Natural killer cell (primary cell): ENCODE measurements around the gene ZNF408. TPM values are rescaled to one million over a fixed set of nuclear protein-coding genes. Genes with fewer than 3 reads are reported as not detected.

Source experiments
- ATAC-seq, 3 donors: fragments of 150-1000 bp in 2 of 3; fragments of 200-7000 bp in 1 of 3; cut with Tn5 transposase; 1 replicate in 1 of 3; 2 replicates in 2 of 3; pipeline ENCODE4 v1.10.0; 2021; ENCODE audit warnings: mild to moderate bottlenecking in 2 of 3, moderate library complexity in 2 of 3
- DNase-seq, 2 donors: peaks; one replicate each; pipeline versions ENCODE4 v3.0.0 to v3.0.0-alpha.2; 2013 to 2021; ENCODE audit warnings: mixed read lengths in 1 of 2
- H3K27ac ChIP-seq: one replicate; pipeline ENCODE4 v1.5.1; 2013; ENCODE audit warnings: mild to moderate bottlenecking, low read length
- H3K27me3 ChIP-seq: one replicate; pipeline ENCODE4 v1.6.1; 2013; ENCODE audit warnings: low read length; ENCODE audit not compliant: control insufficient read depth, insufficient read depth
- H3K36me3 ChIP-seq: one replicate; pipeline ENCODE4 v1.6.1; 2013; ENCODE audit warnings: low read length; ENCODE audit not compliant: control insufficient read depth, insufficient read depth
- H3K4me1 ChIP-seq: one replicate; pipeline ENCODE4 v1.6.1; 2013; ENCODE audit warnings: low read length; ENCODE audit not compliant: control insufficient read depth, insufficient read depth
- H3K4me3 ChIP-seq: one replicate; pipeline ENCODE4 v1.5.1; 2013; ENCODE audit warnings: low read length
- H3K9me3 ChIP-seq: one replicate; pipeline ENCODE4 v1.6.1; 2013; ENCODE audit warnings: low read length; ENCODE audit not compliant: control insufficient read depth, insufficient read depth
- H3K27ac Mint-ChIP-seq, 2 donors: one replicate each; pipeline ENCODE4 v1.8.0; 2022; ENCODE audit warnings: mild to moderate bottlenecking in 2 of 2, mixed read lengths in 2 of 2, moderate library complexity in 1 of 2
- H3K27me3 Mint-ChIP-seq, 2 donors: one replicate each; pipeline ENCODE4 v1.8.0; 2022; ENCODE audit warnings: low read depth in 2 of 2, mixed read lengths in 2 of 2
- H3K36me3 Mint-ChIP-seq: one replicate; pipeline ENCODE4 v1.8.0; 2022; ENCODE audit warnings: mixed read lengths
- H3K4me1 Mint-ChIP-seq, 2 donors: one replicate each; pipeline ENCODE4 v1.8.0; 2022; ENCODE audit warnings: mixed read lengths in 2 of 2
- H3K4me3 Mint-ChIP-seq: one replicate; pipeline ENCODE4 v1.8.0; 2022; ENCODE audit warnings: mild to moderate bottlenecking, moderate library complexity, mixed read lengths
- H3K9me3 Mint-ChIP-seq, 2 donors: one replicate each; pipeline ENCODE4 v1.8.0; 2022; ENCODE audit warnings: mixed read lengths in 2 of 2
- WGBS: methylation state at CpG from one replicate; pipeline ENCODE4 v1.1.7; 2013; ENCODE audit warnings: missing lambda C conversion rate; ENCODE audit not compliant: insufficient coverage; 5-methylcytosine and 5-hydroxymethylcytosine counted together
- intact Hi-C: fragments of 100-400 bp; cut with micrococcal nuclease; formaldehyde crosslinking; loops from one replicate; pipeline ENCODE4 v1.14.2; 2022
- total RNA-seq, 4 donors: library from RNA; stranded (reverse); fragments of 120-200 nt in 1 of 4; gene quantifications; one replicate each; pipeline versions ENCODE4 v1.2.3 to v1.2.4, GENCODE V29; 2013 to 2022
- TF ChIP-seq, protein P1 (sequence below): fragments of 200-600 bp; IDR thresholded peaks from one replicate; pipeline ENCODE4 v1.8.0; 2022; ENCODE audit warnings: antibody characterized with exemption

The ZNF408 gene
- total RNA-seq, 3 donors from 2014 or later (not counting 1 experiment from before 2014, with no cell fraction given): 9.1 to 19.0 (median 9.6) TPM

DNA sequence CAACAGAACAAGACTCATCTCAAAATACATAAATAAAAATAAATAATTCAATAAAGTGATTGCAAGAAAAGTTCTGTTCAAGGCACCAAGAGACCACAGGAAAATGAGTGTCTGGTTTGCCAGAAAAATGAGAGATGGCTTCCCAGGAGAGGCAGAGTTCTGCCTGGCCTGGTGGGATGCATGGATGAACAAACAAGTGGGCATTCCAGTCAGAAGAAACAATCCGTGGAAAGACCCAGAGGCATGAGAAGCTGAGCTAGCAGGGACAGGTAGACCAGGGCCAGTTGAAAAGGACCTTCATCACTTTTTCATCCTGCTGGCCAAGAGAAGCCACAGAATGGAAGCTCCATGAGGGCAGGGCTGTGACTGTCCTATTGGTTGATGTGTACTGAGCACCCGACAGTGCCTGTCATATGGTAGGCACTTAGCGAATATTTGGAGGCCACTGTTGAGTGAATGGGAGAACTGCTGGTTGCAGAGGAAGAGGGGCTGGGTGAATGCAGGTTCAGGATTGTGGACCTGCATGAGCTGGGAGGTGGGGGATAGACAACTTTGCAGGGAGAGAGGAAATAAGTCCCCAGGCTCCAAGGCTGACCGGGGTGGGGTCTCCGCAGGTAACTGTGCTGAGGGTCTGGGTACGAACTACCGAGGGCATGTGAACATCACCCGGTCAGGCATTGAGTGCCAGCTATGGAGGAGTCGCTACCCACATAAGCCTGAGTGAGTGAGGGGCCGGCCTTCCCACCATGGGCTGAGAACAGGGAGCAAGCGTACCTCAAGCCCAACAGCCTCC lies 21.9 kb downstream of the ZNF408 start:
- Histone ChIP-seq H3K4me3 (no peak overlapping the region), H3K27me3 (no peaks in the 10 kb centered on the region), H3K9me3 (no peaks in the 10 kb centered on the region), H3K27ac (no peak overlapping the region), H3K36me3 (no peaks in the 10 kb centered on the region), H3K4me1 (no peaks in the 10 kb centered on the region)
- DNase-seq (no peak), ATAC-seq (no peak)
- intact Hi-C loops: no loop called here
- no peaks in the 10 kb centered on the region for H3K27me3 Mint-ChIP-seq
- H3K9me3 Mint-ChIP-seq: no peaks in the 10 kb centered on the region
- 93% methylated on average over 11 of the region's 11 CpGs for WGBS
- no peak overlapping the region for H3K4me3 Mint-ChIP-seq
- H3K27ac Mint-ChIP-seq: no peak overlapping the region
- TF ChIP-seq, protein P1, sequence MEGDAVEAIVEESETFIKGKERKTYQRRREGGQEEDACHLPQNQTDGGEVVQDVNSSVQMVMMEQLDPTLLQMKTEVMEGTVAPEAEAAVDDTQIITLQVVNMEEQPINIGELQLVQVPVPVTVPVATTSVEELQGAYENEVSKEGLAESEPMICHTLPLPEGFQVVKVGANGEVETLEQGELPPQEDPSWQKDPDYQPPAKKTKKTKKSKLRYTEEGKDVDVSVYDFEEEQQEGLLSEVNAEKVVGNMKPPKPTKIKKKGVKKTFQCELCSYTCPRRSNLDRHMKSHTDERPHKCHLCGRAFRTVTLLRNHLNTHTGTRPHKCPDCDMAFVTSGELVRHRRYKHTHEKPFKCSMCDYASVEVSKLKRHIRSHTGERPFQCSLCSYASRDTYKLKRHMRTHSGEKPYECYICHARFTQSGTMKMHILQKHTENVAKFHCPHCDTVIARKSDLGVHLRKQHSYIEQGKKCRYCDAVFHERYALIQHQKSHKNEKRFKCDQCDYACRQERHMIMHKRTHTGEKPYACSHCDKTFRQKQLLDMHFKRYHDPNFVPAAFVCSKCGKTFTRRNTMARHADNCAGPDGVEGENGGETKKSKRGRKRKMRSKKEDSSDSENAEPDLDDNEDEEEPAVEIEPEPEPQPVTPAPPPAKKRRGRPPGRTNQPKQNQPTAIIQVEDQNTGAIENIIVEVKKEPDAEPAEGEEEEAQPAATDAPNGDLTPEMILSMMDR: no peak
- H3K36me3 Mint-ChIP-seq: no peaks in the 10 kb centered on the region
- H3K4me1 Mint-ChIP-seq: no peaks in the 10 kb centered on the region

- no peaks in the 10 kb centered on the region for H3K4me1 Mint-ChIP-seq
- Histone ChIP-seq H3K36me3 (no peaks in the 10 kb centered on the region), H3K27ac (no peak overlapping the region), H3K9me3 (no peaks in the 10 kb centered on the region), H3K4me1 (no peaks in the 10 kb centered on the region), H3K4me3 (no peak overlapping the region), H3K27me3 (no peaks in the 10 kb centered on the region)
- no peak overlapping the region for H3K27ac Mint-ChIP-seq
- intact Hi-C loops: no loop called here
- ATAC-seq (no peak), DNase-seq (no peak)
- H3K4me3 Mint-ChIP-seq: no peak overlapping the region
- TF ChIP-seq, protein P1: no peak
- no peaks in the 10 kb centered on the region for H3K27me3 Mint-ChIP-seq
- H3K9me3 Mint-ChIP-seq: no peaks in the 10 kb centered on the region
- H3K36me3 Mint-ChIP-seq: no peaks in the 10 kb centered on the region
- 92% methylated on average over 8 of the region's 8 CpGs for WGBS
These were observed 22.5 kb downstream of the ZNF408 start for GRCh38 chr11:46723359-46723680.

DNA sequence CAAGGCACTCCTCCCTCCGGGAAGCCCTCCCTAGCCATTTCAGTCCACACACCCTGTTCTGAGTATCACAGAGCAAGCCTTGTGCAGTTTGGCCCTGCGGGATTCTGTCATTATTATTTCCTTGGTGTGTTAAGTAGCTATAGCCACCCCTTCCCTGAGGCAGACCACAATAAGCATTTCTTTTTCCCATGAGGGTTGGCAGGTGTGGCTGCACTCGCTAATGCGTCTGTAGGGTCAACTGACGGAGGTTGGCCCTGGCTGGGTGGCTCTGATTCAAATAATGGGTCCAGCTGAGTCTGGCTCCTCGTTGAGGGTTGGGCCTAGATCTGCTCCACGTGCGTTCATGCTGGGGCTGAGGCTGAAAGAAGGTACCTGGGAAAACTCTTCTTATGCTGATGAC lies 23.3 kb downstream of the ZNF408 start:
- Mint-ChIP-seq H3K27ac (no peak overlapping the region), H3K4me3 (no peak overlapping the region), H3K4me1 (no peaks in the 10 kb centered on the region), H3K36me3 (no peaks in the 10 kb centered on the region), H3K9me3 (no peaks in the 10 kb centered on the region), H3K27me3 (no peaks in the 10 kb centered on the region)
- no peak for ATAC-seq
- Histone ChIP-seq H3K4me3 (no peak overlapping the region), H3K4me1 (no peaks in the 10 kb centered on the region), H3K36me3 (no peaks in the 10 kb centered on the region), H3K27ac (no peak overlapping the region), H3K9me3 (no peaks in the 10 kb centered on the region), H3K27me3 (no peaks in the 10 kb centered on the region)
- intact Hi-C loops: no loop called here
- WGBS: 71% methylated on average over 8 of the region's 8 CpGs
- DNase-seq: no peak
- TF ChIP-seq, protein P1: no peak
